Smooth muscle cell of bladder (primary cell): ENCODE measurements around the gene FLCN. TPM values are rescaled to one million over a fixed set of nuclear protein-coding genes. Genes with fewer than 3 reads are reported as not detected.

ENCODE experiments used
- total RNA-seq: library from RNA; depleted of rRNA; stranded (reverse); fragments of >200 nt; gene quantifications from 2 replicates; pipeline ENCODE4 v1.2.3, GENCODE V29; 2014

The FLCN gene
- total RNA-seq: 38.7 and 49.2 TPM in 2 replicates

GRCh38 chr17:17237026-17237799, at the start of gene FLCN:
Gene FLCN (minus strand): TSS chr17:17237168. CDS start chr17:17228137, 9,031 bp downstream.

DNA sequence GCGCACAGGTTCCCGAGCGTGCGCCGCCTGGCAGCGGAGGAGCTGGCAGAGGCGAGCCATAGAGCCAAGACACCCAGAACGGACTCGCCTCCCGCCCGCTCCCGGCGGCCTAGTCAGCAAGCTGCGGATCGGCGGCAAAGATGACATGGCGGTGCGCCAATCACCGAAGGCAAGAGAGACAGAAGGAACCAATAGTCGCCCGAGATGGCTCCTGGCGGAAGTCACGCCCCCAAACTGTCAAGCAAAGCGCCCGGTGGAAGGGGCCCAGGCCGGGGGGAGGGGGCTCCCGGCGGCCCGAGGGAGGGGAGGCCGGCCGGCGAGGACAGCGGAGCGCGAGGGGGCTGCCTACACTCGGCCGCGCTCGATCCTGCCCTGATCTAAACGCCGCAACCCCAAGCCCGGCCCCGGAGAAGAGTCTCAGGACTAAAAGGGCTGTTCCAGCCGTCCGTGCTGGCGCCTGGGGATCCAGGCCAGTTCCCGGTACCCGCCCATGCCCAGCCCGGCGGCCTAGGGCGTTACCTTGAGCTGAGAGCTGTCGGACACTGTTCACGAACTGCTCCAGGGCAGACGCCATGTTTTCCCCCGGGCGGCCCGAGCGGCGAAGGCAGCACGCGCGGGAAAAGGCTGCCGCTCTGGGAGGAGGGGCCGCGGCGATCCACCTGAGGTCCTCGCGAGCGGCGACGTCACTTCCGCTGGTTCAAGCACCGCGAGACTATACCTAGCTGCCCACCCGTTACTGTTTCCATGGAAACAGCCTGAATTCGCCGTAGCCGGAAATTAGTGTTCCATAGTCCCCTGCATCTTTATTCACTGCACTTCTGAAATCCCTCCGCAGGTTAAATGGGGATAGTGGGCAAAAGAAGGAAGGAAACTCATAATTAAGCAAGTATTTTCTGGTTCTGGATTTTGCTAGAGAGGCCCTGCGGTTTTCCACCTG, 43.9 kb upstream of the FLCN start, which contains the start of gene COPS3:
Gene COPS3 (minus strand): TSS at position 634 of the 937 bp plus-strand sequence. CDS start 60 bp downstream, at position 574.

GRCh38 chr17:17206124-17206912, 30.6 kb downstream of the FLCN start, which contains the start of gene PLD6:
Gene PLD6 (minus strand): TSS chr17:17206333. CDS start chr17:17206286, 47 bp downstream.

Other genes starting within 250 kb of the FLCN start
- 85.5 and 108 TPM in 2 replicates for gene MPRIP, start 194.7 kb downstream of the FLCN start, total RNA-seq
- 2.1 and 2.9 TPM in 2 replicates for gene PLD6, start 30.8 kb downstream of the FLCN start, total RNA-seq
- 64.9 and 71.4 TPM in 2 replicates for gene COPS3, start 44.1 kb upstream of the FLCN start, total RNA-seq
- 1.3 and 1.5 TPM in 2 replicates for gene NT5M, start 66.2 kb upstream of the FLCN start, total RNA-seq
- 9.5 and 10.2 TPM in 2 replicates for gene MED9, start 239.8 kb upstream of the FLCN start, total RNA-seq